ENCODE data around the gene MARS1.
A peak's percentile ranks its signal among the peaks of the same experiment; 100 is the strongest.

MARS1 gene

DNA sequence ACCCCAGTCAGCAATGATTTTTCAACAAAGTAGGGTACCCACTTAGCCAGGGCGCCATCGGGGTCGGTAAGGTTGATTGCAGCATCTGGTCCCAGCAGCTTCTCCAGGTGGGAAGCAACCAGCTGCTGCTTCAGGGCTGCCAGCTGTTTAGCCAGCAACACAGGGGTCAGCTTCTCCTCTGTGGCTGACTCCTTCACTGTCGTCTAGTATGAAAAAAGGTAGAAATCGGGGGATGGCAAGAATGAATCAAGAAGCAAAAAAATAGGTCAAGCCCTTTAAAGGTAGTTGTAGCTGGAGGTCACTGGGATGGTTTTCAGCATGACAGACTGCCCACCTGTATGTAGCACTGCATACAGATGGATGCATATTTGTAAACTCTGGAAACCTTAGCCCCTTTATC is 46.4 kb downstream of the MARS1 start:
- no peak for DNase-seq

DNA sequence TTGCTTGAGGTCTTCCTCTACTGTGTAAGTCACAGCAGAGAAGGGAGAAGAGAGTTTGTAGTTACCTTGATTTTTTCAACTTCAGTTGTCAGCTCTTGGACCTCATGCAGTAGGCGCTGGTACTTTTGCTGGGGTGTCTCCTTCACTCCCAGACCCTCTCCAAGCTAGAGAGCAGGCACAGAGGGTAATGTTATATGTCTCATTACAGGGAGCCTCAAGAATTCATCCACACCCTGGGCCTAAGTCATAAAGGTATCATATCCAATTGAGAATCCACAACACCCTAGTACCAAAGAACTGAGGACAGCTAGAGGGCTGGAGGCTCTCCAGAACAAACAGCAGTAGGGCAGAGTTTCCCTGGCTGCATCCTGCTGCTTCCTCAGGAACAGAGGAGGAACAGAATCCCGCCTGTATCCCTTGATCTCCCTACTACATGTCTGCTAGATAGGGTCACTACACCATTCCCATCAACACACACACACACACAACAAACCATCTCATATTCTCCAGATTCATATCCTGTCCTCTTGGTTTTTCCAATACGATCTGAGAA is 47.2 kb downstream of the MARS1 start:
- DNase-seq = no peak

DNA sequence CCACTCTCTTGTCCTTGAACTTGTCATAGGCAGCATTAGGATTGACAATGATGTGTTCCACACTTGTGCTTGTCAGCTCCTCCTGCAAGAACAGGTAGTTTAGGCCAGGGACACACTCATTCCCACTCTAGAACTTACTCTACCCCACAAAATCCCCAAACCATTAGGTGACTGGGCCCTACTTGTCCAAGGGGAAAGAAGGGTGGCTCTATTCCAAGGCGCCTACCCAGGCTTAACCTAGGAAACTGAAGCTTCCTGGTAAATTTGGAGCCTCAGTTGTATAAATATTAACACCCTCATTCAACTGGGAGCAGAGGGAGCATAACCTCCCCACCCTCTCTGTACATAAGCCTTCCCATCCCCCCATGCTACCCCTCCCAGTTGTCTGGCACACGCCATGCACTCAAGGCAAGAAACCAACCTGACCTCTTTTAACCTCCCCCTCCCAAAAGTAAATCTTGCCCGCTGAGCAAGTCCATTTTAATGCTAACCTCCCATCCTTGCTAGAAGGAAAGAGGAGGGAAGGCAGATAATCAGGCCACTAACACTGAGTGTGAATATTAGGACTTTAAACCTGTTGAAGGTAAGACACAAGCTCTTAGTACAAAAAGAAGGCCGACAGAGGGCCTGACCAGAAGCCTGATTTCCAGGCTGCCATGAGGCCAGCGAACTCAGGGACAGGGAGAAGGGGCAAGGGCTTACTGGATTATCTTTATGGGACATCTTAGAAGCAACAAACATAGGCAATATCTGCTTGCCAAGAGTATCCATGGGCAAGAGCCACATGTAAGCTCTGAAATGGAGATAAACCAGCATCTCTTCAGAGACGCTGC is 48.1 kb downstream of the MARS1 start:
- no peak for DNase-seq

DNA sequence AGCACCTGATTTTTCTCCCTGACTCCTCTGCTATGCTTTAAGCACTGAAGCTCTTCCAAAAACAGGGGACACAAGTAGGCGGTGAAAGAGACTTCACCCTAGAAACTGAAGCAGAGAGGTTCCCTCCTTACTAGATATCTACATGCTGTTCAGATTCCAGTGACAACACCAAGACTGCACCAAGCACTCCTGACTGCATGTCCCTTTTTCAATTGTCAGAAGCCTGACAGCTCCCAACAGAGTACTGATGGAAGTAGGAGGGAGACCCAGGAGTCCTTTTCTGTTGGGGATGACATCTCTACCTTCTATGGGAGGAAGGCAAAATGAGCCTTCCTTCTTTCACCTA is 48.7 kb downstream of the MARS1 start:
- DNase-seq = no peak

DNA sequence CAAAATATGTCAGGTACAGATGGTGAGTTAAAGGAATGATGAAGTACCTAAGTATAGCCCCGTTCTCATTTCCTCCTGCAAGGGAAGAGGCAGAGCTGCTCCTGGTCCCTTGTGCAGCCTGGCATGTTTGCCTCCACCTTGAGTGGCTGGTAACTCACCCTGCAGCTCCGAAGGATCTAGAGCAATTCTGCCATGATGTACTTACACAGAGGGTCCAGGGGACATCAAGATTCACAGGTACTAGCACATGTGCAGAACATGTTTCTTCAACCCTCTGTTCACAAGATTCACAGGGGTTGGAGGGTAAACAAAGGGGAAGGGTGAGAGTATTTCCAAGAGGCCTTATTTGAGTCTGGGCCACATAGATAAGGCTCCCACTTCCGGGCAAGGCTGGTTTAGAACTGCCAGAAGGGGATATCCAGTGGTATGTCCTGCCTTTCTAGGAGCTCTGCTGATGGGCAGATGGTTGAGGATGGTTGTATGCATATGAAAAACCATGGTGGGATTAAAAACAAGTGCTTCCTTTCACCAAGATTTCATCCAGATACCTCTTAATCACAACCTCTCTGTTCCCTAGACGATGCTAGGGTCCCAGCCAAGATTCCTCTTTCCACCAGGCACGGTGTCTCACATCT is 51.4 kb downstream of the MARS1 start:
- DNase-seq = no peak

DNA sequence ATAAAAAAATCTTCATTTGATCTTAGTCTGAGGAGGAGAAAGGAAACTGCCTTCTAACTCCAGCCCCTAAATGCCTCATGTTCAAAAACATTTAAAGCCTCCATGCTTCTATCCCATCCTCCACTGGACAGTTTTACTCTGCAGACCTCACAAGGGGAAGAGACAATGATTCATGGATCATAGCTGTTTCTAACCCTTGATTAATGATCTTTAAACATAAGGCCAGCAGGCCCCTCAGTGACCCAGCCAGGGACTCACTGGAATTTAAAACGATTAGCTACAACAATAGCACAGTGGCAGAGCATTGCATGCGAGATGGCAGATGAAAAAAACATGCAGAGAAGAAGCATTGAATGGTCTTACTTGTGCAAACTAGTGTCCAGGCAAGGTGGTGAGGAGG is 53.1 kb downstream of the MARS1 start:
- DNase-seq = no peak

DNA sequence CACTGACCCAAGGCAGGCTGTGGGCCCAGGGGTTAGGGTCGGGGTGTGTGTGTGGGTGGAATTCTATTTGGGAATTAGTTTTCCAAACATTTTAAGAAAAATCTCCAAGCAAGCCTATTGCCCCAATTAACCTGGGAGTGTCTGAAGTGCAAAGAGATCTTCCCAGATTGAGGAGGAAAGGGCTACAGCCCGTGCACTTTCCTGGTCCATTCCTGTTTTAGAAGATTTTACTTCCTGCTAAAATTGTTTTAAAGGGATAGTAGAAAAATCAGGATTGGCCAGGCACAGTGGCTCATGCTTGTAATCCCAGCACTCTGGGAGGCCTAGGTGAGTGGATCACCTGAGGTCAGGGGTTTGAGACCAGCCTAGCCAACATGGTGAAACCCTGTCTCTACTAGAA is 53.8 kb downstream of the MARS1 start:
- no peak for DNase-seq

DNA sequence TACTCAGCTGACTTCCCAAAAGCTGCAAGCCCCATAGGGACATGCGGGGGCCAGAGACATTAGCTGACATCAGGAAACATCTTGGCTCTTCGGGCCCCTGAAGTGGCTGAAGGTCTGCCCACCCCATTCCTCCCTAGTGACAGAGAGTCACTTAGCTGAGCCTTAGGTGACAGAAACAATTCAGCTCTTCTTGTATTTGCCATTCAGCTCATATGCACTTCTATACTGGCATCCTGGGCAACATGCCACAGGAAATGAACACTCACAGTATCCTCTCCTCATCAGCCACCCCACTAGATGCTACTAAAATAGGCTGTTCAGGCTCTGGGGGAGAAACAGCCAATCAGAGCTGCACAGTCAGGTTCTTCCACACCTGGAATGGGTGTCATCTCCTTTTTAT is 55.7 kb downstream of the MARS1 start:
- peak; percentile 85 for DNase-seq

DNA sequence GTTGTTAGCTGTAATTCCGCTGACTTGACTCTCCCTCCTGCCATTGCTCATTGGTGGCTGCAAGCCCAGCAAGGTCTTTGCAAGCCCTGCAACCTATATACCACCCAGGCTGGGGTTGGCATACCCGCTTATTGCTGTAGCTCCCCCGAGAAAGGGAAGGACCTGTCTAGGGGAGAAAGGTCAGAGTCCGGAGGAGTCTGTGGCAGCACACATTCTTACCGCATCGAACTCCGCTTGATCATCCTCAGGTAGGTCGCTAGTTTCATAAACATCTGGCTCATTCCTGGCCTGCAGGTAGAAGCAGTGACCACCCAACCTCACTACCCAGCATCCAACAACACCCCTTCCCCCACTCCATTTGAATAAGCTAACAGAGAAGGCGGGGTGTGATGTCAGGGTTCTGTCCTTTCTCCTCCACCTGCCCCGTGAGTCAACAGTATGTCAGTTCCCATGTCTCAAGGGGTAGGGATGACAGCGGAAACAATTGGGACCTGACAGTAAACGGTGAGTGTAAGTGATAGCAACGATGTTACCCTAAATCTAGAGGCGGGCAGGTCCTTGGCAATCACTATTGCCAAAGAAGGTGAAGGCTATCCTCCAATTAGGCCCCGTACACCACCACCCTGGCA is 58.1 kb downstream of the MARS1 start:
- no peak for DNase-seq

DNA sequence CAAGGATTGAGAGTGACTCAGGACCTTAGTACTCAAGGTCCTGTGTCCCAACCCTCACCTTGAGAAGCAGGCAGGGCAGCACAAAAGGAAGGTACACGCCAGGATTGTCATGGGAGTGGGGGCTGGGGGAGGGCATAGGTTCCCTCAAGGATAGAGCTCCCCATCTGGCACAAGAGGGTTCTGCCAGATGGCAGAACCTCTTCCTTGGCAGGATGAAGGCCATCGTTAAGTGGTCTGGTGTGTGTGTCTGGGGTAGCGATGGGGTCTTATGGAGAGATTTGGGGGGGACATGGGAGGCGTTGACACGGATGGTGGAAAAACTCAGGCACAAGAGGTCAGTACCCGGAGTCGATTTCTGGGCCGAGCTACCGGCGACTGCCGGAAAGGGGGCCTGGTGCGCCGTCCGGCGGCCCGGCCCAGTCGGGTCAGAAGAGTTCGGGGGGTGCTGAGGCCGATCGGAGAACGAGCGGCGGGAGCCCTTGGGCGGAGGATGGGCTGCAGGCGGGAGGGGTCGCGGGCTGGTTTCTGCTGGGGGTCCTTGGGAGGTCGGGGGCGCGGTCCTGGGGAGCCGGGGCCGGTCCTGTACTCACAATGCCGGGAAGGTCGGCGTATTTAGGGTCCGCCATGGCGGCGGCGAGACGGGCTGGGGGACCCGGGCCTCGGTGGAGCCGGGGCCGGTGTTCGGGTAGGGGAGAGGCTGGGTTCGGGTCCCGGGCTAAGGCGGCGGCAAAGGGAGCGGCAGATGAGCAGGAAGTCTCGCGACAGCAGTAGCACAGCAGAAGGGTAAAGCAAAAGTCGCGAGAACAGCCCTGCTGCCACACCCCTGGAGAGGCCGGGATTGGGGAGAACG is 58.8 kb downstream of the MARS1 start, which contains the start of gene DCTN2:
TSS of gene DCTN2 (minus strand) at position 755 of the 850 bp plus-strand sequence. CDS start at position 626, 129 bp downstream.
- DNase-seq = peak; percentile 98

DNA sequence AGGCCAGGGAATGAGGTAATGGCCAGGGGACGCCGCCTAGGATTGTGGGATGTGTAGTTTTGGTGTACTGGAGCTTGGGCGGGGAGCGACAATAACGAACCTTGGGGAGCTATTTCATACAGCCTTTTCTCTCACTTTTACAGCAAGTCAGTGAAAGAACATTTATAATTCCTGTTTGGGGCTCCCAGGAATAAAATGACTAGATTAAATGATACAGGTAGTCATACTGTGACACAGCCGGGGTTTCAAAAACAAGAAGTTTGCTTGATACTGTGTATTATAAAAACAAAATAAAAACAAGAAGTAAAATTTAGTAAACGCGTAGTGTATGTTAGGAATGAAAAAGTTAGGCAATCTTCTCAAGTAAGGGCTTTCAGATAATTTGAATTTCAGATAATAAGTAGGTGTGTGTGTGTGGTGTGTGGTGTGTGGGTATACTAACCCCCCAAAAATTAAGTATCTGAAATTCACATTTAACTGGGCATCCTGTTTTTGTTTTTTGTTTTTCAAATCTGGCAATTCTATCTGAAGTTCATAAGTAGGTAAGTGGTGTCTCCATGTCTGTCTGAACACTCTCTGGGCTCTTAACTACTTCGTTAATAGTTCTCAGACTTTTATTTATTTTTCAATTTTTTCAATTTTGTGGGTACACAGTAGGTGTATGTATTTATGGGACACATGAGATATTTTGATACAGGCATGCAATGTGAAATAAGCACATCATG is 59.6 kb downstream of the MARS1 start:
- no peak for DNase-seq

DNA sequence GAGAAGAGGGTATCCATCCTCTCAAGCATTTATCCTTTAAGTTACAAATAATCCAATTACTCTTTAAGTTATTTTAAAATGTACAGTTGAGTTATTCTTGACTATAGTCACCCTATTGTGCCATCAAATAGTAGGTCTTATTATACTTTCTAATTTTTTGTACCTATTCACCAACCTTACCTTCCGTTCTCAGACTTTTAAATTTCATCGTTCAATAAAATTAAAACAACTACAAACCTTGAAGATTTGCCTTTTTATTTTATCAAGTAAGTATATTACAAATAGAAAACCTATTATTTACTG is 60.1 kb downstream of the MARS1 start:
- no peak for DNase-seq

DNA sequence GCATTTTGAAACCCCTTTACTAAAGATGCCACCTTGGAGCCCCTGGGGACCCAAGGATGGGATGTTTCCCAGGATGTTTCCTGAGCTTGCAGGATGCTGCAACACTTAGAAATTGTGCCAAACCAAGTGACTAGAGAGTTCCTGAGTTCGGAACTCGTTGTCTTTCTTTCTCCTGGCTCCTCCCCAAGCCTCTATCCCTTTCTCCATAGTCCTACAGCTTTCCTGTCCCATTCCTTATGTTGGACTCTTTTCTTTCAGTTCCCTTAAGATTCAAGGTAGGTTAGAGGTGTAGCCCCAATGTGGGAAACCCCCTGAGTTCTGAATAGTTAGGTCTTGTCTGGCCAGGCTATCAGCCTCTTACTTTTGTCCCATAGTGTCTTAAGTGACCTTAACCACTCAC is 60.6 kb downstream of the MARS1 start:
- no peak for DNase-seq

DNA sequence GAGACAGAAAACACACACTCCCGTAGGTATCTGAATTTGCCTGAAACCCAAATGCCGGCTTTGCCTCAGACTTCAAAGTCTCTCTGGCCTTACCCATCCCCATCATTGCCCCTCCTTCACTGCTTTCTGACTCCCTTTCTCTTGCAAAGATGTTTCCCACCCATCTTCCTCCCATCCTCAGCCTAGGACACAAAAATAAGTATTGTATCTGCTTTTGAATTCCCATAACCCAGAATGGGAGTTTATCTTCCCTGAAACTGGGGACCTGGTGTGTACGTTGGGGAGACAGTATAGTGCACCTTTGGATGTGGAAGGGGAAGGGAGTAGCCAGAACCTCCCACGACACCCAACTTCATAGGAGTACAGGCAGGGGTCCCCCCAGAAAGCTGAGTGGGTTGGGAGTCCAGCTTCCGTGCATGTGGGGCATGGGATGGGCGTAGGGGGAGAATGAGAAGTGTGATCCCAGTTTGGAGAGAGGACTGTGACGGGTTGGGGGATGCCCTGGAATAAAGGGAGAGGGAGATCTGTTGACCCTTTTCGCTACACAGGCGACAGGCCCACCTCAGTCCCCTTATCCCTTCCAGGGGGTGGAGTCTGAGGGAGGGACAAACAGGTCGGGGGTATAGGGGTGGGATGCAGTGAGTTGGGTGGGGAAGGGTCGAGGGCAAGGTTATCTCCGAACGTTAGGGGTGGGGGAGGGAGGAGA is 61.5 kb downstream of the MARS1 start:
- DNase-seq = no peak

DNA sequence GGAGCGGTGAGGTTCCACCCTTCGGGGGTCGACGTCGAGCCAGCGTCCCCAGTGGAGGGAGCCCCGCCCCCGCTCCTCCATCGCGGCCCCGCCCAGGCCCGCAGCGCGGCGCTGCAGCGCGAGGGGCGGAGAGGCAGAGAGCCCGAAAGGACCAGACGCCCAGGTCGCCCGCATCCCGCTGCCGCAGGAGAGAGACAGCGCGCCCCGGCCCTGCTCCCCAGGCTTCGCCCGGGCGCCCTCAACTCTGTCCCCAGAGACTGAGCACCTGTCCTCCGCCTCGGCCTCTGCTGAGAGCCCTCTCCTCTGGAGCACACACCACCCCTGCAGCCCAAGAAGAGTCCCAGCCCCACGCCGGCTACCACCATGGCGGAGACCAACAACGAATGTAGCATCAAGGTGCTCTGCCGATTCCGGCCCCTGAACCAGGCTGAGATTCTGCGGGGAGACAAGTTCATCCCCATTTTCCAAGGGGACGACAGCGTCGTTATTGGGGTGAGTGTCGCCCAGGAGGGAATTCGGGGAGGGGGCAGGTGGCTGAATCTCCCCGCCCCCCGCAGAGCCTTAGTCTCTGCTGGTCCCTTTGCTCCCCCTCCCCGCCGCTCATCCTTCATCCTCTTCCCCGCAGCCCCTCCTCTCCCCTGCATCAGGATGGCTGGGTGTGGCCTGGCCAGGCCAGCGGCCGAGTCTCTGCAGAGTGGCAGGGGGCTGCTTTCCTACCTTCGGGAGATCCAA is 62.2 kb downstream of the MARS1 start, which contains the start of gene KIF5A:
TSS of gene KIF5A (plus strand) at position 136 of the 732 bp plus-strand sequence. CDS start at position 364, 228 bp downstream.
- no peak for DNase-seq

DNA sequence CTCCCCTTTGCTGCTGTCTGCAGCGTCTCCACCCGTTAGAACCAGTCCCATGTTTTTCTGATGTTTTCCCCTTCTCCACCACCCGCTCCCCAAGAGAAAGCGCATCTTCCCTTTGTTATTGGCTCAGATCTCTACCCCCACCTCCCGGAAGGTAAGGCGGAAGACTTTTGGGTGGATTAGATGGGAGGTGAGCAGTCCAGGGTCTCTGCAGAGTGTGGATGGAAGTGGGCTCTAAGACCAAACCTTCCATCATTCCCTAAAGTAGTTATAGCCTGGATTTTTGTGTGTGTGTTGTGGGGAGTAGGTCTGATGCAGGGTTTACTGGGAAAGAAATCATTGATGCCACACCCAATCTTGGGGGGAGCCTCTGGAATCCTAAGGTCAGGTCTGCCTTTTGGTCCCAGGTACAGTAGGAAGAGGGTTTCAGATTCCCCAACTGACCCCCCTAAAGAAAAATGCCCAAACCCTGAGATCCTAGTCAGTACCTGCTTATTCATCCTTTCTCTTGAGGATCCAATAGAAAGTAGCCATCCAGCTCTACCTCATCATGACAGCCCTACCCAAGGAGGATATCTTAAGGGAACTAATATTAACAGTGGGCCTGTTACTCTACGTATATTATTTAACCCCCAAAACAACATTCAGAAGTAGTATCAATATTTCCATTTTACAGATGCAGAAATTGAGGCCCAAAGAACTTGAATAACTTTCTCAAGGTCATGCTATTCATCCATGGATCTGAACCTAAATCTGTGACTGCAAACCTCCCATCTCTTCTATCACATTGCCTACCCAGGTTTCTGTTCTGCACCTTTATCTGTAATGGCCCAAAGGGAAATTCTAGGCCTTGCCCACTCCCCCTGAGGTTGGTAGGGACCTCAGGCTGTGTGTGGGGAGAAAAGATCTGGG is 63.0 kb downstream of the MARS1 start:
- no peak for DNase-seq

DNA sequence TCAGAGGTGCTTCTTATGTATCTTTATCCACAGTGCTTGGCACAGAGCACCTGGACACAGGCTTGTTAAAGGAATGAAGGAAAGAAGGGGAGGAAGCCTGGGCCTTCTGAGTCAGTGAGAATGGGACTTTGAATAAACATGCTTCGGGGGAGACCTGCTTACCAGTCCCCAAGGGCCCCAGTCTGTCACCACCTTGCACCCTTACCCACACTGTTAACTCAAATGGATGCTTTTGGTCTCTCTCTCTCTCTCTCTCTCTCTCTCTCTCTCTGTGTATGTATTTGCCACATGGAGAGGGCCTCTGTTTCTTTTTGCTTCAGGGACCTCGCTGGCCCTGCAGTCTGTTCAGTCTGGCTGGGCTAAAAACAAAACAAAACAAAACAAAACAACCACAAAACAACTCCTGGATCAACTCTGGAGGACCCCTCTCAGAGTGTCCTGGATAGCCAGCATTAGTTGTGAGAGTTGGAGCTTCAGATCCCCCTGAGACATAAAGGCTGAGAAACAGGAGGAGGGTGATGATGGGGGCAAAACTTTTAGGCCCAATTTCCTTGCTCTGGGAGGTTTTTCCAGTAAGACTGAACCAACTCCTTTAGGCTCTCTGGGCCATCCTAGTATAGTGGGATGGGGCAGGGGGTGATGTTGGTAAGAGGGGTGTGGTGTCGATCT is 63.9 kb downstream of the MARS1 start:
- DNase-seq = no peak

DNA sequence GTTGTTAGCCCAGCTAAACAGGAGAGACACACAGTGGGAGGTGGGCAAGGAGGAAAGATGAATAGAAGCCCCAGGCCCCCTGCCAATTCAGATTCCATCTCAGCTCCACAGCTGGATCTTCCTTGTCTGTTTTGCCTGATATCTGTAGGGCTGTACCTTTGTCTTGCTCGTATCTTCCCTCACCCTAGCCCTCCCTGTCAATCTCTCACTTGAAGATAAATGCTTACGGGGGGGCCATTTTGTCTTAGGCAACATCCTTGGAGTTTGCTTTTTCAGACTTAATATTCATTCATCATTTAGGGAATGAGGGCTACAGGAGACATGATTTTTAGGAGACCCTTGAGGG is 64.4 kb downstream of the MARS1 start:
- no peak for DNase-seq

DNA sequence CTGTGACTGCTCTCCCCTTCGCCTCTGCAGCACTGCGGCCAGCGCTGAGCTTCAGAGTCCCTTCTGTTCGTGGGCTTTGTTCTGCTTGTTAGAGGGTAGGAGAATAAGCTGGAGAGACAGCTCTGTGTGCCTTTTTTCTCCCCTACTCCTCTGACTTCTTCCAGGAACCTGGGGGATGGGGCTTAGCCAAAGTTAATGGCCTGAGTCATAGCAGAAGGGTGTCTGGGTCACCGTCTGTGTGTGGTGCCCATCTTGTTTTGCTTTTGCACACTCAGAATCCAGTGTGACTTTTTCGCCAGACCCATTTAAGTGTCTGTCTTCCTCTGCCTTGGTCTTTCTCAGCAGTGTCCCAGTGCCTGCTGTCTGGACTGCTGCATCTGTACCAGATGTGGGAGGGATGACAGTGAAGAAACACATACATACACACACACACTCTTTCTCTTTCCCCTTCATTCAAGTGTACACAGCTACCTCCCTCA is 65.0 kb downstream of the MARS1 start:
- no peak for DNase-seq

Data from NCI-H2029 treated with DMSO at 0.1 percent for 48 hours (cell line).